Muscle of leg (tissue), 11 donors: ENCODE measurements around the gene R3HCC1L. TPM values are rescaled to one million over a fixed set of nuclear protein-coding genes. Genes with fewer than 3 reads are reported as not detected.
"Not testable (repeated sequence)": the region's sequence is repeated elsewhere in the genome, so short reads cannot be mapped to it uniquely, and the experiment has no call there.

Source experiments
- DNase-seq: peaks from one replicate; pipeline ENCODE4 v3.0.0; 2013
- H3K27ac ChIP-seq: one replicate; pipeline ENCODE4 v1.5.1; 2013; ENCODE audit warnings: mild to moderate bottlenecking, low read length, control low read depth
- H3K27me3 ChIP-seq: one replicate; pipeline ENCODE4 v1.6.1; 2013; ENCODE audit warnings: low read length; ENCODE audit not compliant: control insufficient read depth, insufficient read depth
- H3K36me3 ChIP-seq: one replicate; pipeline ENCODE4 v1.6.1; 2013; ENCODE audit warnings: low read length; ENCODE audit not compliant: control insufficient read depth, insufficient read depth
- H3K4me1 ChIP-seq: one replicate; pipeline ENCODE4 v1.6.1; 2013; ENCODE audit warnings: low read length; ENCODE audit not compliant: control insufficient read depth, insufficient read depth
- H3K4me3 ChIP-seq: one replicate; pipeline ENCODE4 v1.5.1; 2013; ENCODE audit warnings: low read length, control low read depth
- H3K9me3 ChIP-seq: replicated peaks from 2 replicates; pipeline ENCODE4 v1.6.1; 2013; ENCODE audit warnings: low read depth, low read length; ENCODE audit not compliant: control insufficient read depth
- WGBS: methylation state at CpG from one replicate; pipeline ENCODE4 v1.1.5; 2013; ENCODE audit warnings: missing lambda C conversion rate; ENCODE audit not compliant: insufficient coverage; 5-methylcytosine and 5-hydroxymethylcytosine counted together
- polyA plus RNA-seq, 8 donors: library from polyadenylated mRNA; unstranded; fragments of 120-200 nt; gene quantifications; one replicate each; pipeline versions ENCODE4 v1.2.1 to v1.2.3, GENCODE V29; 2013; ENCODE audit warnings: inconsistent platforms in 1 of 8, low replicate concordance in 1 of 8; ENCODE audit not compliant: insufficient read length in 8 of 8, insufficient read depth in 1 of 8
- total RNA-seq: library from RNA; stranded (reverse); fragments of 120-200 nt; gene quantifications from one replicate; pipeline ENCODE4 v1.2.4, GENCODE V29; 2013

Gene R3HCC1L
- total and polyA plus RNA-seq, 9 donors = 10.0 to 13.5 (median 11.9) TPM

GRCh38 chr10:98224509-98224908 is 90.1 kb downstream of the R3HCC1L start:
- no CpG with 5 or more reads among the region's 2 CpGs for WGBS
- peaks cover 16% of the 10 kb centered on the region for H3K9me3 ChIP-seq
- no peak for DNase-seq
- no peaks in the 10 kb centered on the region for H3K4me1 ChIP-seq
- H3K27ac ChIP-seq = no peak overlapping the region
- no peaks in the 10 kb centered on the region for H3K36me3 ChIP-seq
- H3K27me3 ChIP-seq = no peaks in the 10 kb centered on the region
- H3K4me3 ChIP-seq = no peak overlapping the region

GRCh38 chr10:98224996-98225395 is 90.5 kb downstream of the R3HCC1L start:
- H3K27ac ChIP-seq = no peak overlapping the region
- no peaks in the 10 kb centered on the region for H3K36me3 ChIP-seq
- no CpG with 5 or more reads among the region's 1 CpG for WGBS
- H3K9me3 ChIP-seq = peaks cover 11% of the 10 kb centered on the region
- no peak overlapping the region for H3K4me3 ChIP-seq
- H3K27me3 ChIP-seq = no peaks in the 10 kb centered on the region
- no peaks in the 10 kb centered on the region for H3K4me1 ChIP-seq
- DNase-seq = no peak

- WGBS = no CpG with 5 or more reads among the region's 1 CpG
- no peaks in the 10 kb centered on the region for H3K4me1 ChIP-seq
- no peak overlapping the region for H3K27ac ChIP-seq
- H3K9me3 ChIP-seq = peaks cover 10% of the 10 kb centered on the region
- no peaks in the 10 kb centered on the region for H3K36me3 ChIP-seq
- no peak overlapping the region for H3K4me3 ChIP-seq
- no peaks in the 10 kb centered on the region for H3K27me3 ChIP-seq
- no peak for DNase-seq
Observed at GRCh38 chr10:98226508-98227144, 92.2 kb downstream of the R3HCC1L start.

GRCh38 chr10:98227713-98228112 is 93.3 kb downstream of the R3HCC1L start:
- H3K4me1 ChIP-seq, DNase-seq, H3K27ac ChIP-seq, H3K27me3 ChIP-seq, H3K36me3 ChIP-seq, H3K4me3 ChIP-seq: not testable (repeated sequence)
- no CpG with 5 or more reads among the region's 3 CpGs for WGBS
- H3K9me3 ChIP-seq = peaks cover 10% of the 10 kb centered on the region

- WGBS = no CpG with 5 or more reads among the region's 1 CpG
Observed at GRCh38 chr10:98228266-98228665, 93.8 kb downstream of the R3HCC1L start.

GRCh38 chr10:98231417-98231816 is 97.0 kb downstream of the R3HCC1L start:
- Histone ChIP-seq H3K27ac (no peak overlapping the region), H3K9me3 (peaks cover 7% of the 10 kb centered on the region), H3K4me3 (no peak overlapping the region), H3K27me3 (no peaks in the 10 kb centered on the region), H3K4me1 (no peaks in the 10 kb centered on the region), H3K36me3 (peaks cover 9% of the 10 kb centered on the region)
- WGBS = no CpG with 5 or more reads among the region's 4 CpGs
- no peak for DNase-seq

More at GRCh38 chr10:98228266-98228665, 93.8 kb downstream of the R3HCC1L start:
- not testable (repeated sequence) for DNase-seq, H3K27ac ChIP-seq, H3K4me3 ChIP-seq, H3K36me3 ChIP-seq, H3K27me3 ChIP-seq, H3K4me1 ChIP-seq
- H3K9me3 ChIP-seq = peaks cover 10% of the 10 kb centered on the region

- Histone ChIP-seq H3K36me3 (peaks cover 18% of the 10 kb centered on the region), H3K27me3 (no peaks in the 10 kb centered on the region), H3K4me3 (no peak overlapping the region), H3K4me1 (no peaks in the 10 kb centered on the region), H3K27ac (no peak overlapping the region), H3K9me3 (no peaks in the 10 kb centered on the region)
- DNase-seq = peak; percentile 33
- WGBS = 45% methylated on average over 3 of the region's 5 CpGs
Observed at GRCh38 chr10:98235846-98236245, 101.4 kb downstream of the R3HCC1L start.

- no peak for DNase-seq
- Histone ChIP-seq H3K36me3 (peaks cover 18% of the 10 kb centered on the region), H3K9me3 (no peaks in the 10 kb centered on the region), H3K27ac (no peak overlapping the region), H3K4me3 (no peak overlapping the region), H3K27me3 (no peaks in the 10 kb centered on the region), H3K4me1 (no peaks in the 10 kb centered on the region)
- WGBS = 92% methylated on average over 4 of the region's 5 CpGs
Observed at GRCh38 chr10:98236862-98237261, 102.4 kb downstream of the R3HCC1L start.

GRCh38 chr10:98238391-98238790 is 103.9 kb downstream of the R3HCC1L start:
- H3K27ac ChIP-seq = no peak overlapping the region
- no CpG with 5 or more reads among the region's 1 CpG for WGBS
- no peaks in the 10 kb centered on the region for H3K9me3 ChIP-seq
- H3K4me3 ChIP-seq = no peak overlapping the region
- no peaks in the 10 kb centered on the region for H3K27me3 ChIP-seq
- no peaks in the 10 kb centered on the region for H3K4me1 ChIP-seq
- peaks cover 18% of the 10 kb centered on the region for H3K36me3 ChIP-seq
- no peak for DNase-seq

- no peaks in the 10 kb centered on the region for H3K9me3 ChIP-seq
- peaks cover 25% of the 10 kb centered on the region for H3K36me3 ChIP-seq
- DNase-seq = no peak
- no peak overlapping the region for H3K27ac ChIP-seq
- H3K27me3 ChIP-seq = no peaks in the 10 kb centered on the region
- no peaks in the 10 kb centered on the region for H3K4me1 ChIP-seq
- no peak overlapping the region for H3K4me3 ChIP-seq
- no CpG with 5 or more reads among the region's 3 CpGs for WGBS
Observed at GRCh38 chr10:98240524-98240923, 106.1 kb downstream of the R3HCC1L start.

- H3K4me3 ChIP-seq = no peak overlapping the region
- DNase-seq = peak; percentile 51
- H3K27ac ChIP-seq = no peak overlapping the region
- H3K27me3 ChIP-seq = no peaks in the 10 kb centered on the region
- peaks cover 15% of the 10 kb centered on the region for H3K4me1 ChIP-seq
- no CpG with 5 or more reads among the region's 1 CpG for WGBS
- H3K36me3 ChIP-seq = peaks cover 27% of the 10 kb centered on the region
- no peaks in the 10 kb centered on the region for H3K9me3 ChIP-seq
Observed at GRCh38 chr10:98242823-98243222, 108.4 kb downstream of the R3HCC1L start.
